Left lung (tissue), 10 donors: ENCODE results near the gene CCDC134. TPM values are rescaled to one million over a fixed set of nuclear protein-coding genes. Genes with fewer than 3 reads are reported as not detected.

Source experiments
- ATAC-seq: fragments of 200-7000 bp; cut with Tn5 transposase; one replicate; pipeline ENCODE4 v1.9.1; 2020; ENCODE audit warnings: moderate library complexity
- DNase-seq, 4 donors: peaks; one replicate each; pipeline ENCODE4 v3.0.0-alpha.2; 2013 to 2020
- H3K27ac ChIP-seq, 2 donors: fragments of 200-600 bp; sonication (generic) in 1 of 2; one replicate each; pipeline versions ENCODE4 v1.5.0 to v1.8.0; 2020 to 2021
- H3K27me3 ChIP-seq, 2 donors: fragments of 200-600 bp; sonication (generic) in 1 of 2; one replicate each; pipeline versions ENCODE4 v1.5.0 to v1.8.0; 2020 to 2021
- H3K36me3 ChIP-seq, 2 donors: fragments of 200-600 bp; sonication (generic) in 1 of 2; one replicate each; pipeline versions ENCODE4 v1.5.0 to v1.8.0; 2020 to 2021
- H3K4me1 ChIP-seq, 2 donors: fragments of 200-600 bp; one replicate each; pipeline ENCODE4 v1.8.0; 2021
- H3K4me3 ChIP-seq, 2 donors: fragments of 200-600 bp; sonication (generic) in 1 of 2; one replicate each; pipeline versions ENCODE4 v1.5.0 to v1.8.0; 2020 to 2021; ENCODE audit warnings: mild to moderate bottlenecking in 1 of 2
- H3K9me3 ChIP-seq, 2 donors: fragments of 200-600 bp; sonication (generic) in 1 of 2; one replicate each; pipeline versions ENCODE4 v1.5.0 to v1.8.0; 2020 to 2021
- CTCF ChIP-seq, 2 donors: fragments of 200-600 bp; sonication (generic) in 1 of 2; IDR thresholded peaks; one replicate each; pipeline versions ENCODE4 v1.5.0 to v1.8.0; 2021; ENCODE audit warnings: antibody characterized with exemption in 2 of 2
- intact Hi-C, 2 donors: fragments of 100-400 bp; cut with DNase I; formaldehyde crosslinking; loops; one replicate each; pipeline versions ENCODE4 v1.11.2 to v1.14.2; 2022
- polyA plus RNA-seq, 6 donors: library from polyadenylated mRNA; unstranded; fragments of 120-200 nt; gene quantifications; one replicate each; pipeline ENCODE4 v1.2.1, GENCODE V29; 2013; ENCODE audit not compliant: insufficient read length in 6 of 6
- total RNA-seq, 2 donors: library from RNA; stranded (reverse); fragmentation: NEBNext Ultra II Directional; extraction: Animal tissue kit (Norgen Biotek cat#: 25700); gene quantifications; one replicate each; pipeline ENCODE4 v1.2.1, GENCODE V29; 2021
- donor health status: DM: no; HTN: yes; CAD: no.
- donor health status: DM: no; HTN: no; CAD: no.

CCDC134 gene
- total and polyA plus RNA-seq, 8 donors = 7.9 to 14.1 (median 9.8) TPM

GRCh38 chr22:41842996-41843970 is 42.8 kb downstream of the CCDC134 start:
- ATAC-seq (no peak), DNase-seq (no peak)
- peak overlapping the region in 1 of 2 donors; percentile 21 for H3K27ac ChIP-seq
- H3K36me3 ChIP-seq = peaks cover 0 to 6% of the 10 kb centered on the region in 2 donors
- no peaks in the 10 kb centered on the region for H3K9me3 ChIP-seq
- no peaks in the 10 kb centered on the region for H3K27me3 ChIP-seq
- no peak overlapping the region for H3K4me3 ChIP-seq
- intact Hi-C loops = no loop called here
- peaks cover 31 to 92% of the 10 kb centered on the region in 2 donors for H3K4me1 ChIP-seq
- no peak for TF ChIP-seq CTCF (IDR thresholded peaks at IDR 0.05)

- DNase-seq (no peak), ATAC-seq (no peak)
- Histone ChIP-seq H3K27me3 (no peaks in the 10 kb centered on the region), H3K27ac (peak overlapping the region; percentile 15 to 61), H3K4me1 (peaks cover 31 to 93% of the 10 kb centered on the region in 2 donors), H3K36me3 (peaks cover 0 to 6% of the 10 kb centered on the region in 2 donors), H3K4me3 (no peak overlapping the region), H3K9me3 (no peaks in the 10 kb centered on the region)
- intact Hi-C loops = no loop called here
- TF ChIP-seq CTCF (IDR thresholded peaks at IDR 0.05) = no peak
These were observed 43.6 kb downstream of the CCDC134 start for GRCh38 chr22:41844036-41844435.

- H3K36me3 ChIP-seq = peaks cover 0 to 4% of the 10 kb centered on the region in 2 donors
- ATAC-seq (peak; percentile 56), DNase-seq (peak in 2 of 4 donors; percentile 48 to 75)
- no peaks in the 10 kb centered on the region for H3K27me3 ChIP-seq
- TF ChIP-seq CTCF (IDR thresholded peaks at IDR 0.05) = no peak
- peaks cover 31 to 93% of the 10 kb centered on the region in 2 donors for H3K4me1 ChIP-seq
- no peaks in the 10 kb centered on the region for H3K9me3 ChIP-seq
- intact Hi-C loops = no loop called here
- peak overlapping the region; percentile 15 to 61 for H3K27ac ChIP-seq
- H3K4me3 ChIP-seq = no peak overlapping the region
These were observed 44.0 kb downstream of the CCDC134 start for GRCh38 chr22:41844513-41844912.

DNA sequence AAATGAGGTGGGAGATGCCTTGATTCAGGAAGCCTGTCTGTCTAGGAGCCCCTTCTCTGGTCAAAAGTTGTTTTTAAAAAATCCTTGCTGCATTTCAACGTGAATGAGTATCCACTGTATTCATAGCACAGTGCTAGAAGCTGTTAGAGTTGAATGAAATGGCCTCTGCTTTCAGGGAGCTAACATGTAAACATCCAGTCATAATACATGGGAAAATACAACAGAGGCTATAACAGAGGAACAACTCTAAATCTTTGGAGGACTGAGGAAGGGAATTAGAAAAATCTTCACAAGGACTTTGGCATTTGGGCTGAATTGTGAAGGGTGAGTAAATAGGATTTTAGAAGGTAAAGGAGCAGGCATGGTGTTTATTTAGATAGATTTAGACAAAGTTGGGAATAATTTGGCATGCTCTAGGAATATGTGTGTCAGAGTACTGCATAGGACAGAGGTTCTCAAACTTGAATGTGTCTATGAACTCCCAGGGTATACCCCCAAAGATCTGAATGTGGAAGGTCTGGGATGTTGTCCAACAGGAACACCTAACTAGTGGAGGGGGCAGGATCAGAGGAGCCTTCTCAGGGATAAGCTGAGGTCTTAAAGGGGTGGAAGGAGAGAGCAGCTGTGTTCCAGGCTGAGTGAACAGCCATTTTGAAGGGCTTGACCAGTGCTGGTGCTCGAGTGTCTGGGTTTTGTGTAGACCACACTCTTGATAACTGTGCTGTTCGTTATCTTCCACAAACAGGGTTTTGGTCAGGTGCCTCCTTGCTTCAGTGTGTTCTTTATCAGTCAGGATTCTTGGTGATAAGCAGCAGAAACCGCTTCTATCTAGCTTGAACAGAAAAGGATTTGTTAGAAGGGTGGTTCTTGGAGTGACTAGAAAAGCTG is 45.1 kb downstream of the CCDC134 start:
- intact Hi-C loops = no loop called here
- H3K36me3 ChIP-seq = no peaks in the 10 kb centered on the region
- no peak overlapping the region for H3K4me3 ChIP-seq
- ATAC-seq (no peak), DNase-seq (no peak)
- H3K9me3 ChIP-seq = no peaks in the 10 kb centered on the region
- TF ChIP-seq CTCF (IDR thresholded peaks at IDR 0.05) = no peak
- H3K27me3 ChIP-seq = no peaks in the 10 kb centered on the region
- H3K4me1 ChIP-seq = peaks cover 31 to 89% of the 10 kb centered on the region in 2 donors
- H3K27ac ChIP-seq = peak overlapping the region; percentile 15 to 61
